GM06990 (cell line): Measurements from ENCODE around the gene ANGEL2.
"Not testable (repeated sequence)": the region's sequence is repeated elsewhere in the genome, so short reads cannot be mapped to it uniquely, and the experiment has no call there.

ENCODE experiments used
- DNase-seq: peaks from one replicate; pipeline ENCODE4 v3.0.0-alpha.2; 2011; ENCODE audit not compliant: insufficient read length; ENCODE audit errors: extremely low read depth
- H3K27me3 ChIP-seq: replicated peaks from 2 replicates; pipeline ENCODE4 v1.6.0; 2011; ENCODE audit warnings: low read length; ENCODE audit not compliant: control insufficient read depth, insufficient read depth
- H3K36me3 ChIP-seq: 2 replicates; pipeline ENCODE4 v1.5.1; 2011; ENCODE audit warnings: low read length; ENCODE audit not compliant: control insufficient read depth, insufficient read depth
- H3K4me3 ChIP-seq: replicated peaks from 2 replicates; pipeline ENCODE4 v1.5.1; 2011; ENCODE audit warnings: low read depth, mild to moderate bottlenecking, control low read depth, low read length
- TF ChIP-seq, protein P1 (sequence below): IDR thresholded peaks from 2 replicates; pipeline ENCODE4 v1.5.1; 2011; ENCODE audit warnings: low read length, control low read depth, mild to moderate bottlenecking, inconsistent platforms; ENCODE audit not compliant: insufficient read depth, poor library complexity, severe bottlenecking

The ANGEL2 gene

DNA sequence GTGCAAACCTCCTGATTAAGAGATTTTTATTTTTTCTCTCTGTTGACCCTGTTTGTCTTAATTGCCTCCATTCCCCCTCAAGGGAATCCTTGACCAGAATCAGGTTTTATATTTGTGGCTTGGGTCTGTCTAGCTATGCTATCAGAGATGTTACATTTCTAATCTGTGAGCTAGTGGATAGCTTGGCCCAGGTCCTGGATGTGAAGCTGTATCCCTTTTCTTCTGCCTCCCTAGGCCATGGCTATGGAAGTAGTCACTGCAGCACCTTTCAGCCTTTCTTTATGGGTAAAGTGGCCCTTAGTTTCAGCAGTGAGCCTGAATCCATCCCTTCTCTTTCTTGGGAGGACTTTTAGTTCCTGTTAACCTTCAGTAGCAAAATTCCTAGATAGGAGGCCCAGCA lies 17.0 kb upstream of the ANGEL2 start:
- H3K27me3 ChIP-seq, result no peaks in the 10 kb centered on the region
- H3K36me3 ChIP-seq, result no peaks in the 10 kb centered on the region
- DNase-seq, result no peak
- TF ChIP-seq, protein P1, sequence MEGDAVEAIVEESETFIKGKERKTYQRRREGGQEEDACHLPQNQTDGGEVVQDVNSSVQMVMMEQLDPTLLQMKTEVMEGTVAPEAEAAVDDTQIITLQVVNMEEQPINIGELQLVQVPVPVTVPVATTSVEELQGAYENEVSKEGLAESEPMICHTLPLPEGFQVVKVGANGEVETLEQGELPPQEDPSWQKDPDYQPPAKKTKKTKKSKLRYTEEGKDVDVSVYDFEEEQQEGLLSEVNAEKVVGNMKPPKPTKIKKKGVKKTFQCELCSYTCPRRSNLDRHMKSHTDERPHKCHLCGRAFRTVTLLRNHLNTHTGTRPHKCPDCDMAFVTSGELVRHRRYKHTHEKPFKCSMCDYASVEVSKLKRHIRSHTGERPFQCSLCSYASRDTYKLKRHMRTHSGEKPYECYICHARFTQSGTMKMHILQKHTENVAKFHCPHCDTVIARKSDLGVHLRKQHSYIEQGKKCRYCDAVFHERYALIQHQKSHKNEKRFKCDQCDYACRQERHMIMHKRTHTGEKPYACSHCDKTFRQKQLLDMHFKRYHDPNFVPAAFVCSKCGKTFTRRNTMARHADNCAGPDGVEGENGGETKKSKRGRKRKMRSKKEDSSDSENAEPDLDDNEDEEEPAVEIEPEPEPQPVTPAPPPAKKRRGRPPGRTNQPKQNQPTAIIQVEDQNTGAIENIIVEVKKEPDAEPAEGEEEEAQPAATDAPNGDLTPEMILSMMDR, result no peak
- H3K4me3 ChIP-seq, result no peak overlapping the region

DNA sequence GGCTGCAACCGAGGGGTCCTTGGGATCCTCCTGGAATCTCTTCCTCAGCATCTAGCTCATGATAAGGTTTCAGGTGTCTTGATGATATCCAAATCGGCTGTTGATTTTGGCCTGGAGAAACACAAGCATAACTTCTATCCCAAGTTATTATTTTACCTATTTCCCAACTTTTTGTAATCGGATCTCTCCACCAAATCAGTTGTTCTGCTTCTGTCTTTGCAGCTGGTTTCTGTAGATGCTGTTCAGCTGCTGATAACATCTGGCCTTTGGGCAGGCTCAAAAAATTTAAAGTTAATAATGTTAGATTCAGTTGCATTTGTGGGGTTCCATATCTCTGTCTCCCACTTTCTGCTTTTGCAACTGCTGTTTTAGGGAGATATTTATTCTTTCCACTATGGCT lies 11.4 kb upstream of the ANGEL2 start:
- H3K4me3 ChIP-seq, H3K27me3 ChIP-seq, DNase-seq, H3K36me3 ChIP-seq: not testable (repeated sequence)

DNA sequence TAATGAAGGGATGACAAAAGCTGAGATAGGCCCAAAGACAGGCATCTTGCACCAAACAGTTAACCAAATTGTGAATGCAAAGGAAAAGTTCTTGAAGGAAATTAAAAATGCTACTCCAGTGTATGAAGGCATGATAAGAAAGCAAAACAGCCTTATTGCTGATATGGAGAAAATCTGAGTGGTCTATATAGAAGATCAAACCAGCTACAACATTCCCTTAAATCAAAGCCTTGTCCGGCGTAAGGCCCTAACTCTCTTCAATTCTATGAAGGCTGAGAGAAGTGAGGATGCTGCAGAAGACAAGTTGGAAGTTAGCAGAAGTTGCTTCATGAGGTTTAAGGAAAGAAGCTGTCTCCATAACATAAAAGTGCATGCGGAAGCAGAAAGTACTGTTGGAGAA lies 4.3 kb upstream of the ANGEL2 start:
- Histone ChIP-seq H3K4me3 (no peak overlapping the region), H3K36me3 (no peaks in the 10 kb centered on the region), H3K27me3 (no peaks in the 10 kb centered on the region)
- TF ChIP-seq, protein P1, result no peak
- DNase-seq, result no peak

DNA sequence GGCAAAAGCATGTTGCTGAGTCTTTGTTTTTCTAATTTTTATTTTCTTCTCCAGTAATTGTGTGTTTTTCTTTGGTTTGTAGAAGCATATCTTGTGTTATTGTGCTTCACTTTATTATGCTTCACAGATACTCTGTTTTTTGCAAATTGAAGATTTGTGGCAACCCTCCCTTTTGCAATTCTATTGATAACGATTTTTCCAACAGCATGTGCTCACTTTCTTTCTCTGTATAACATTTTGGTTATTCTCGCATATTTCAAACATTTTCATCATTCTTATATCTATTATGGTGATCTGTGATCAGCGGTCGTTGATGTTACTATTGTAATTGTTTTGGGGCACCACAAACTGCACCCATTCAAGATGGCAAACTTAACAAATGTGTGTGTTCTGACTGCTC lies 3.8 kb upstream of the ANGEL2 start:
- H3K4me3 ChIP-seq, result no peak overlapping the region
- TF ChIP-seq, protein P1, result no peak
- DNase-seq, result no peak
- no peaks in the 10 kb centered on the region for H3K27me3 ChIP-seq
- H3K36me3 ChIP-seq, result no peaks in the 10 kb centered on the region

DNA sequence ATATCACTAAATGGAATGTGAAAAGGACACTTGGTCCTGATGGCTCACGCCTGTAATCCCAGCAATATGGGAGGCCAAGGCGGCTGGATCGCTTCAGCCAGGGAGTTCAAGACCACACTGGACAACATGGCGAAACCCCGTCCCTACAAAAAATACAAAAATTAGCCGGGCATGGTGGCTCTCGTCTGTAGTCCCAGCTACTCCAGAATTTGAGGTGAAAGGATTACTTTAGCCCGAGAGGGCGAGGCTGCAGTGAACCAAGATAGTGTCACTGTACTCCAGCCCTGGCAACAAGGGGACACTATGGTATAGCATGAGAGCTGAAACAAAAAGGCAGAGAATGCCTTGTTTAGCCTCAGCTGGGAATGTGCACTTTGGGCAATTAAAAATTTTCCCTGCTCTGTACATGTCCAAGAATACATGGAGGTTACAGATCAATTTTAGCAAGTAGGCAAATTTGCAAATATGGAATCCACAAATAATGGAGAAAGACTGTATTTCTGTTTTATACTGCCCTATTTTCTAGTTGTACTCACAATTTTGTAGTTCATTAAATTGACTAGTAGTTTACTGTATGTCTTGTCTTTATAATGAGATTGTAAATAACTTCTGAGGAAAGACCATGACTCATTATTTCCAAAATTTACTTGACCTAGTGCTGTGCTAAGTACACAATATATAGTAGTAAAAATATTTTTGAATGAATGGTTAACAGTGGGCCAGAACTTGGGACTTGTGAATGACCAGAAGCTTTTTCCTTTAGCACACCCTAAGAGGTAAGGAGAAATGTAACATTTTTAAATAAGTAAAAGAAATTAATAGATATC lies 2.0 kb upstream of the ANGEL2 start:
- Histone ChIP-seq H3K27me3 (no peaks in the 10 kb centered on the region), H3K4me3 (no peak overlapping the region), H3K36me3 (no peaks in the 10 kb centered on the region)
- DNase-seq, result no peak
- TF ChIP-seq, protein P1, result no peak

DNA sequence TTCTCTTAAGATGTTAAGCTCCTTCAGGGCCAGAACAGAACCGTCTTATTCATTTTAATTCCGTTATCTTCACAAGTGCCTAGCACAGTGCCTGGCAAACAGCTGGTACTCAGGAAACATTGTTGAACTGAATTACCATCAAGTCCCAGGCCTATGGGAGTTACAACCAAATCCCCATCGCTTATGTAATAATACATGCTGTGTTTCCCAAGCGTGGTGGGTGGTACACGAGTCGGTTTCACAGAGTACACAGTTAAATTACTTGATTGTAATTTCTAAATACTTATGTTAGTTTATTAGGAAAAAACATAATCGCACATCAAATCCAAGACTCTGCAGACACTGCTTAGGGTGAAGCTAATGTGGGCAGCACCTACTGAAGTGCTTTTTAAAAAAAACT lies 1.0 kb downstream of the ANGEL2 start:
- DNase-seq, result no peak
- H3K4me3 ChIP-seq, result peak overlapping the region; percentile 93
- TF ChIP-seq, protein P1, result no peak

More for the DNA sequence above, 1.0 kb downstream of the ANGEL2 start:
- H3K27me3 ChIP-seq, result no peaks in the 10 kb centered on the region
- H3K36me3 ChIP-seq, result no peaks in the 10 kb centered on the region; the same call in 1 of the 2 replicates
